ENCODE data around the gene MTIF2. TPM values are rescaled to one million over a fixed set of nuclear protein-coding genes. Genes with fewer than 3 reads are reported as not detected.

The MTIF2 gene
- total and polyA plus RNA-seq, 9 of the 15 experiments (the other 6 are each of a cell fraction or from before 2014, with no cell fraction given): 58.7 to 143 (median 105) TPM

DNA sequence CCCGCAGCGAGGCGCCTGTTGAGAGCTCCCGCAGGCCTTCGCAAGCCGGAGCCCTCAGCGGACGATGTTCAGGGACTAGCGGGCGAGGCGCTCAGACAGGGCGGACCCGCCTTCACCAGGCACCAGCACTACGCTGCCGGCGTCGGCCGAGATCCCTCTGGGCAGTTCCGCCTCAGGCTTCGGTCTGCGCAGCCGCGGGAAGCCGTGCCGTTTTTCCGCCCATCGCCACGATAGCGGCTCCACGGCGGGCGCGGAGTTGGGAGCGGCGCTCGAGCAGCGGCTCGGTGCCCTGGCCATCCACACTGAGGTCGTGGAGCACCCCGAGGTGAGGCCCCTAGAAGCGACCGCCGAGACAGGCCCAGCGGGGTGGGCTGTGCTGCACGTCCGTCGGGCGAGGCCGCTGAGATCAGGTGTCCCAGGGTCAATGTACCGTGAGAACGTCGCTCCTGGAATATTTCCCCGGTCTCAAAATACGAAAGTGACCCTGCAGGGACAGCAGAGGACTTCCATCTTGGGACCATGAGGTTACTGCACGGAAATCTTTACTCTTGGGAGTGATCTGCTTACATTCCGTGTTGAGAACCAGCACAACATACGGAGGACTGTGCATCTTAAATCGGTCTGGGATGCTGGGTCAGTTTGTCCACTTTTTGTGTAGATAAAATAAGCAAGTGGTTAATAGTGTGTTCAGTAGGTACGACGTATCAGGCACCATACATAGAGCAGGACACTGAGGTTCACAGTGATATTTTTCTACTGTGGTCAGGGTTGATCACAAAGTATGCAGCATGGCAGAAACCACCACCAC, 13.3 kb upstream of the MTIF2 start (continued):
- TF ChIP-seq, protein P1, sequence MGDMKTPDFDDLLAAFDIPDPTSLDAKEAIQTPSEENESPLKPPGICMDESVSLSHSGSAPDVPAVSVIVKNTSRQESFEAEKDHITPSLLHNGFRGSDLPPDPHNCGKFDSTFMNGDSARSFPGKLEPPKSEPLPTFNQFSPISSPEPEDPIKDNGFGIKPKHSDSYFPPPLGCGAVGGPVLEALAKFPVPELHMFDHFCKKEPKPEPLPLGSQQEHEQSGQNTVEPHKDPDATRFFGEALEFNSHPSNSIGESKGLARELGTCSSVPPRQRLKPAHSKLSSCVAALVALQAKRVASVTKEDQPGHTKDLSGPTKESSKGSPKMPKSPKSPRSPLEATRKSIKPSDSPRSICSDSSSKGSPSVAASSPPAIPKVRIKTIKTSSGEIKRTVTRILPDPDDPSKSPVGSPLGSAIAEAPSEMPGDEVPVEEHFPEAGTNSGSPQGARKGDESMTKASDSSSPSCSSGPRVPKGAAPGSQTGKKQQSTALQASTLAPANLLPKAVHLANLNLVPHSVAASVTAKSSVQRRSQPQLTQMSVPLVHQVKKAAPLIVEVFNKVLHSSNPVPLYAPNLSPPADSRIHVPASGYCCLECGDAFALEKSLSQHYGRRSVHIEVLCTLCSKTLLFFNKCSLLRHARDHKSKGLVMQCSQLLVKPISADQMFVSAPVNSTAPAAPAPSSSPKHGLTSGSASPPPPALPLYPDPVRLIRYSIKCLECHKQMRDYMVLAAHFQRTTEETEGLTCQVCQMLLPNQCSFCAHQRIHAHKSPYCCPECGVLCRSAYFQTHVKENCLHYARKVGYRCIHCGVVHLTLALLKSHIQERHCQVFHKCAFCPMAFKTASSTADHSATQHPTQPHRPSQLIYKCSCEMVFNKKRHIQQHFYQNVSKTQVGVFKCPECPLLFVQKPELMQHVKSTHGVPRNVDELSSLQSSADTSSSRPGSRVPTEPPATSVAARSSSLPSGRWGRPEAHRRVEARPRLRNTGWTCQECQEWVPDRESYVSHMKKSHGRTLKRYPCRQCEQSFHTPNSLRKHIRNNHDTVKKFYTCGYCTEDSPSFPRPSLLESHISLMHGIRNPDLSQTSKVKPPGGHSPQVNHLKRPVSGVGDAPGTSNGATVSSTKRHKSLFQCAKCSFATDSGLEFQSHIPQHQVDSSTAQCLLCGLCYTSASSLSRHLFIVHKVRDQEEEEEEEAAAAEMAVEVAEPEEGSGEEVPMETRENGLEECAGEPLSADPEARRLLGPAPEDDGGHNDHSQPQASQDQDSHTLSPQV (IDR thresholded peaks at IDR 0.05): peak; percentile 64
- TF ChIP-seq HDAC6 (IDR thresholded peaks at IDR 0.05; ENCODE audit: low read depth, low read length) (no peak), RBFOX2 (IDR thresholded peaks at IDR 0.05; ENCODE audit: low read depth, low read length) (peak; percentile 98), FOXP4 (CRISPR knock-in tag; IDR thresholded peaks at IDR 0.05; ENCODE audit: borderline replicate concordance) (peak; percentile 83; the same call in 1 of the 2 replicates), U2AF1 (optimal IDR thresholded peaks at IDR 0.05; ENCODE audit: low read depth, low read length) (peak; percentile 55), SAFB2 (IDR thresholded peaks at IDR 0.05; ENCODE audit: borderline replicate concordance, low read depth, low read length, severe bottlenecking) (no peak), ZBTB33 (CRISPR knock-in tag; IDR thresholded peaks at IDR 0.05) (peak; percentile 43; the same call in 1 of the 2 replicates), BDP1 (IDR thresholded peaks at IDR 0.05; ENCODE audit: insufficient read depth, insufficient read length) (no peak), ATF6 (CRISPR knock-in tag; IDR thresholded peaks at IDR 0.05) (peak; percentile 75; the same call in 1 of the 2 replicates), SP1 (CRISPR knock-in tag; IDR thresholded peaks at IDR 0.05) (peak; percentile 69; the same call in 1 of the 2 replicates), GATAD2B (IDR thresholded peaks at IDR 0.05; ENCODE audit: borderline replicate concordance) (no peak), RBM39 (optimal IDR thresholded peaks at IDR 0.05; ENCODE audit: low read depth, low read length) (no peak), ATF3 (IDR thresholded peaks at IDR 0.05) (no peak), ATF3 (CRISPR knock-in tag; conservative IDR thresholded peaks at IDR 0.05) (no peak), ZFX (CRISPR knock-in tag; IDR thresholded peaks at IDR 0.05) (peak; percentile 97)
